Mesendoderm (in vitro differentiated cells): ENCODE results near the gene RNASEL.
A peak's percentile ranks its signal among the peaks of the same experiment; 100 is the strongest.

Experiments
- DNase-seq: peaks from one replicate; pipeline ENCODE4 v3.0.0; 2013
- H2AK5ac ChIP-seq: 2 replicates; pipeline ENCODE4 v1.6.1; 2013; ENCODE audit warnings: low read length, inconsistent platforms
- H2BK120ac ChIP-seq: 2 replicates; pipeline ENCODE4 v1.6.1; 2013; ENCODE audit warnings: low read depth, mild to moderate bottlenecking, low read length, moderate library complexity, mixed read lengths
- H2BK15ac ChIP-seq: replicated peaks from 2 replicates; pipeline ENCODE4 v1.6.1; 2013; ENCODE audit warnings: low read depth, mild to moderate bottlenecking, moderate library complexity
- H2BK5ac ChIP-seq: 2 replicates; pipeline ENCODE4 v1.6.1; 2013; ENCODE audit warnings: low read length, inconsistent platforms
- H3K18ac ChIP-seq: 2 replicates; pipeline ENCODE4 v1.6.1; 2013; ENCODE audit warnings: mild to moderate bottlenecking, low read length, mixed read lengths
- H3K23ac ChIP-seq: one replicate; pipeline ENCODE4 v1.6.1; 2013; ENCODE audit warnings: low read length
- H3K27ac ChIP-seq: 2 replicates; pipeline ENCODE4 v1.5.1; 2013; ENCODE audit warnings: low read depth, mild to moderate bottlenecking, inconsistent platforms, low read length, moderate library complexity
- H3K27me3 ChIP-seq: 2 replicates; pipeline ENCODE4 v1.6.1; 2013; ENCODE audit warnings: low read length, control low read depth, mild to moderate bottlenecking, inconsistent platforms; ENCODE audit not compliant: insufficient read depth, poor library complexity
- H3K36me3 ChIP-seq: 2 replicates; pipeline ENCODE4 v1.6.1; 2013; ENCODE audit warnings: low read length, inconsistent platforms; ENCODE audit not compliant: control insufficient read depth, insufficient read depth
- H3K4ac ChIP-seq: one replicate; pipeline ENCODE4 v1.6.1; 2013; ENCODE audit warnings: low read depth, mild to moderate bottlenecking, low read length, moderate library complexity
- H3K4me1 ChIP-seq: 2 replicates; pipeline ENCODE4 v1.6.1; 2013; ENCODE audit warnings: low read depth, low read length, inconsistent platforms; ENCODE audit not compliant: control insufficient read depth
- H3K4me2 ChIP-seq: 2 replicates; pipeline ENCODE4 v1.6.1; 2013; ENCODE audit warnings: low read length
- H3K4me3 ChIP-seq: 2 replicates; pipeline ENCODE4 v1.5.1; 2013; ENCODE audit warnings: mild to moderate bottlenecking, low read length
- H3K56ac ChIP-seq: one replicate; pipeline ENCODE4 v1.6.1; 2013; ENCODE audit warnings: low read length
- H3K79me1 ChIP-seq: 2 replicates; pipeline ENCODE4 v1.6.1; 2013; ENCODE audit warnings: low read length, inconsistent platforms
- H3K79me2 ChIP-seq: 2 replicates; pipeline ENCODE4 v1.6.1; 2013; ENCODE audit warnings: mild to moderate bottlenecking, low read length; ENCODE audit not compliant: control insufficient read depth, insufficient read depth
- H3K9ac ChIP-seq: 2 replicates; pipeline ENCODE4 v1.6.1; 2013; ENCODE audit warnings: low read length, inconsistent platforms
- H4K5ac ChIP-seq: one replicate; pipeline ENCODE4 v1.6.1; 2013; ENCODE audit warnings: low read length
- H4K8ac ChIP-seq: one replicate; pipeline ENCODE4 v1.6.1; 2013; ENCODE audit warnings: low read depth, mild to moderate bottlenecking, control low read depth, low read length, moderate library complexity
- WGBS: extraction: QIAGEN DNeasy Blood & Tissue Kit; methylation state at CpG from one replicate; pipeline ENCODE4 v1.1.7; 2013; ENCODE audit warnings: low lambda C conversion rate, missing lambda C conversion rate; ENCODE audit not compliant: insufficient coverage; ENCODE audit errors: extremely low coverage; 5-methylcytosine and 5-hydroxymethylcytosine counted together

RNASEL gene

GRCh38 chr1:182600745-182601415, 11.8 kb upstream of the RNASEL start:
- no peak overlapping the region for H2AK5ac ChIP-seq
- H3K23ac ChIP-seq, result no peak overlapping the region
- H2BK15ac ChIP-seq, result no peak overlapping the region
- peaks cover 15% of the 10 kb centered on the region for H3K36me3 ChIP-seq
- no peak overlapping the region for H2BK120ac ChIP-seq
- H3K27ac ChIP-seq, result no peak overlapping the region
- WGBS, result no CpG with 5 or more reads among the region's 5 CpGs
- no peak overlapping the region for H3K18ac ChIP-seq
- no peak overlapping the region for H3K4me3 ChIP-seq
- H3K4me2 ChIP-seq, result peak overlapping the region; percentile 6
- H3K9ac ChIP-seq, result peak overlapping the region; percentile 49
- no peak for DNase-seq
- H3K27me3 ChIP-seq, result no peaks in the 10 kb centered on the region
- H3K4me1 ChIP-seq, result peaks cover 9% of the 10 kb centered on the region
- H3K4ac ChIP-seq, result no peak overlapping the region
- H3K79me1 ChIP-seq, result peaks cover 16% of the 10 kb centered on the region
- H3K56ac ChIP-seq, result peak overlapping the region; percentile 61
- H2BK5ac ChIP-seq, result peak overlapping the region; percentile 4
- peaks cover 36% of the 10 kb centered on the region for H3K79me2 ChIP-seq
- H4K5ac ChIP-seq, result no peak overlapping the region
- H4K8ac ChIP-seq, result no peak overlapping the region

GRCh38 chr1:182600036-182600713, 11.1 kb upstream of the RNASEL start:
- Histone ChIP-seq H2AK5ac (no peak overlapping the region), H4K5ac (no peak overlapping the region), H3K9ac (peak overlapping the region; percentile 43), H2BK15ac (no peak overlapping the region), H4K8ac (no peak overlapping the region), H3K4ac (no peak overlapping the region), H3K4me3 (no peak overlapping the region), H2BK120ac (no peak overlapping the region), H2BK5ac (no peak overlapping the region), H3K56ac (peak overlapping the region; percentile 53), H3K27me3 (no peaks in the 10 kb centered on the region), H3K23ac (peak overlapping the region; percentile 67), H3K4me1 (peaks cover 9% of the 10 kb centered on the region), H3K79me2 (peaks cover 36% of the 10 kb centered on the region), H3K18ac (no peak overlapping the region), H3K4me2 (no peak overlapping the region), H3K27ac (no peak overlapping the region), H3K36me3 (peaks cover 15% of the 10 kb centered on the region), H3K79me1 (peaks cover 16% of the 10 kb centered on the region)
- WGBS, result no CpG with 5 or more reads among the region's 17 CpGs
- no peak for DNase-seq

GRCh38 chr1:182599339-182599738, 10.3 kb upstream of the RNASEL start:
- Histone ChIP-seq H2BK5ac (no peak overlapping the region), H2AK5ac (no peak overlapping the region), H3K56ac (peak overlapping the region; percentile 6), H2BK15ac (no peak overlapping the region), H3K4me2 (no peak overlapping the region), H4K8ac (no peak overlapping the region), H3K4ac (no peak overlapping the region), H3K36me3 (peaks cover 15% of the 10 kb centered on the region), H3K4me3 (no peak overlapping the region), H3K18ac (no peak overlapping the region), H3K23ac (no peak overlapping the region), H4K5ac (no peak overlapping the region), H3K79me2 (peaks cover 36% of the 10 kb centered on the region), H3K4me1 (peaks cover 7% of the 10 kb centered on the region), H3K27me3 (no peaks in the 10 kb centered on the region), H3K27ac (no peak overlapping the region), H3K79me1 (peaks cover 16% of the 10 kb centered on the region), H3K9ac (peak overlapping the region; percentile 41), H2BK120ac (no peak overlapping the region)
- no CpG with 5 or more reads among the region's 6 CpGs for WGBS
- peak; percentile 63 for DNase-seq

- Histone ChIP-seq H3K36me3 (peaks cover 15% of the 10 kb centered on the region), H2BK5ac (no peak overlapping the region), H3K56ac (no peak overlapping the region), H3K4me2 (no peak overlapping the region), H3K23ac (no peak overlapping the region), H3K9ac (no peak overlapping the region), H3K18ac (no peak overlapping the region), H2BK120ac (no peak overlapping the region), H3K4me1 (peaks cover 7% of the 10 kb centered on the region), H2AK5ac (no peak overlapping the region), H3K79me1 (peaks cover 16% of the 10 kb centered on the region), H3K79me2 (peaks cover 27% of the 10 kb centered on the region), H4K8ac (no peak overlapping the region), H3K4ac (no peak overlapping the region), H4K5ac (no peak overlapping the region), H3K4me3 (no peak overlapping the region), H3K27ac (no peak overlapping the region), H3K27me3 (no peaks in the 10 kb centered on the region), H2BK15ac (no peak overlapping the region)
- no peak for DNase-seq
- WGBS, result no CpG with 5 or more reads among the region's 5 CpGs
Observed at GRCh38 chr1:182598296-182598695, 9.2 kb upstream of the RNASEL start.

- Histone ChIP-seq H3K18ac (no peak overlapping the region), H3K23ac (no peak overlapping the region), H3K4me3 (no peak overlapping the region), H3K4me2 (no peak overlapping the region), H3K27me3 (no peaks in the 10 kb centered on the region), H2BK5ac (no peak overlapping the region), H3K79me2 (peaks cover 16% of the 10 kb centered on the region), H3K56ac (no peak overlapping the region), H3K9ac (no peak overlapping the region), H3K79me1 (peaks cover 12% of the 10 kb centered on the region), H2AK5ac (no peak overlapping the region), H2BK120ac (no peak overlapping the region), H4K5ac (no peak overlapping the region), H3K27ac (no peak overlapping the region), H2BK15ac (no peak overlapping the region), H4K8ac (no peak overlapping the region), H3K36me3 (peaks cover 15% of the 10 kb centered on the region), H3K4me1 (peaks cover 3% of the 10 kb centered on the region), H3K4ac (no peak overlapping the region)
- DNase-seq, result no peak
- WGBS, result no CpG with 5 or more reads among the region's 6 CpGs
Observed at GRCh38 chr1:182596934-182597333, 7.9 kb upstream of the RNASEL start.
